Colonic mucosa (tissue), 4 donors: ENCODE results near the gene SHISA5. TPM values are rescaled to one million over a fixed set of nuclear protein-coding genes. Genes with fewer than 3 reads are reported as not detected.
A peak's percentile ranks its signal among the peaks of the same experiment; 100 is the strongest.
"Not testable (repeated sequence)": the region's sequence is repeated elsewhere in the genome, so short reads cannot be mapped to it uniquely, and the experiment has no call there.

Experiments used
- DNase-seq: peaks from one replicate; pipeline ENCODE4 v3.0.0-alpha.2; 2020
- H3K27ac ChIP-seq: fragments of 200-600 bp; one replicate; pipeline ENCODE4 v1.8.0; 2021
- H3K27me3 ChIP-seq: fragments of 200-600 bp; one replicate; pipeline ENCODE4 v1.8.0; 2021
- H3K36me3 ChIP-seq: fragments of 200-600 bp; one replicate; pipeline ENCODE4 v1.8.0; 2021
- H3K4me1 ChIP-seq: fragments of 200-600 bp; one replicate; pipeline ENCODE4 v1.8.0; 2021; ENCODE audit warnings: mild to moderate bottlenecking
- H3K4me3 ChIP-seq: fragments of 200-600 bp; one replicate; pipeline ENCODE4 v1.8.0; 2021
- H3K9ac ChIP-seq, 2 donors: one replicate each; pipeline ENCODE4 v1.7.0; 2013; ENCODE audit warnings: control low read depth in 2 of 2, low read depth in 2 of 2, low read length in 2 of 2
- H3K9me3 ChIP-seq: fragments of 200-600 bp; one replicate; pipeline ENCODE4 v1.8.0; 2021
- intact Hi-C: fragments of 100-400 bp; cut with DNase I; formaldehyde crosslinking; loops from one replicate; pipeline ENCODE4 v1.14.1; 2022
- total RNA-seq, 2 donors: library from RNA; stranded (reverse); fragmentation: NEBNext Ultra II Directional in 1 of 2; extraction: Animal tissue kit (Norgen Biotek cat#: 25700) in 1 of 2; gene quantifications; one replicate each; pipeline ENCODE4 v1.2.1, GENCODE V29; 2021
- TF ChIP-seq, protein P1 (sequence below): fragments of 200-600 bp; IDR thresholded peaks from one replicate; pipeline ENCODE4 v1.8.0; 2022; ENCODE audit warnings: antibody characterized with exemption, mild to moderate bottlenecking
- donor health status: healthy.
- donor health status: DM: no; HTN: no; CAD: no.
- donor health status: DM: no; HTN: no; CAD: no.

Gene SHISA5
- total RNA-seq, 2 donors from 2014 or later = 115 to 123 TPM

GRCh38 chr3:48466386-48467109 lies 37.4 kb downstream of the SHISA5 start:
- no peaks in the 10 kb centered on the region for H3K27me3 ChIP-seq
- no peaks in the 10 kb centered on the region for H3K9me3 ChIP-seq
- H3K9ac ChIP-seq = peak overlapping the region; percentile 88 to 97
- intact Hi-C loops = loop anchor here (5.0 to 10.0 kb wide), 2 partner anchors 36 to 168 kb away; partner anchors contain the start of genes SHISA5 and SLC26A6
- no peak for DNase-seq
- peak overlapping the region; percentile 54 for H3K4me3 ChIP-seq
- H3K27ac ChIP-seq = peak overlapping the region; percentile 94
- peaks cover 31% of the 10 kb centered on the region for H3K4me1 ChIP-seq
- TF ChIP-seq, protein P1, sequence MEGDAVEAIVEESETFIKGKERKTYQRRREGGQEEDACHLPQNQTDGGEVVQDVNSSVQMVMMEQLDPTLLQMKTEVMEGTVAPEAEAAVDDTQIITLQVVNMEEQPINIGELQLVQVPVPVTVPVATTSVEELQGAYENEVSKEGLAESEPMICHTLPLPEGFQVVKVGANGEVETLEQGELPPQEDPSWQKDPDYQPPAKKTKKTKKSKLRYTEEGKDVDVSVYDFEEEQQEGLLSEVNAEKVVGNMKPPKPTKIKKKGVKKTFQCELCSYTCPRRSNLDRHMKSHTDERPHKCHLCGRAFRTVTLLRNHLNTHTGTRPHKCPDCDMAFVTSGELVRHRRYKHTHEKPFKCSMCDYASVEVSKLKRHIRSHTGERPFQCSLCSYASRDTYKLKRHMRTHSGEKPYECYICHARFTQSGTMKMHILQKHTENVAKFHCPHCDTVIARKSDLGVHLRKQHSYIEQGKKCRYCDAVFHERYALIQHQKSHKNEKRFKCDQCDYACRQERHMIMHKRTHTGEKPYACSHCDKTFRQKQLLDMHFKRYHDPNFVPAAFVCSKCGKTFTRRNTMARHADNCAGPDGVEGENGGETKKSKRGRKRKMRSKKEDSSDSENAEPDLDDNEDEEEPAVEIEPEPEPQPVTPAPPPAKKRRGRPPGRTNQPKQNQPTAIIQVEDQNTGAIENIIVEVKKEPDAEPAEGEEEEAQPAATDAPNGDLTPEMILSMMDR = no peak
- no peaks in the 10 kb centered on the region for H3K36me3 ChIP-seq

DNA sequence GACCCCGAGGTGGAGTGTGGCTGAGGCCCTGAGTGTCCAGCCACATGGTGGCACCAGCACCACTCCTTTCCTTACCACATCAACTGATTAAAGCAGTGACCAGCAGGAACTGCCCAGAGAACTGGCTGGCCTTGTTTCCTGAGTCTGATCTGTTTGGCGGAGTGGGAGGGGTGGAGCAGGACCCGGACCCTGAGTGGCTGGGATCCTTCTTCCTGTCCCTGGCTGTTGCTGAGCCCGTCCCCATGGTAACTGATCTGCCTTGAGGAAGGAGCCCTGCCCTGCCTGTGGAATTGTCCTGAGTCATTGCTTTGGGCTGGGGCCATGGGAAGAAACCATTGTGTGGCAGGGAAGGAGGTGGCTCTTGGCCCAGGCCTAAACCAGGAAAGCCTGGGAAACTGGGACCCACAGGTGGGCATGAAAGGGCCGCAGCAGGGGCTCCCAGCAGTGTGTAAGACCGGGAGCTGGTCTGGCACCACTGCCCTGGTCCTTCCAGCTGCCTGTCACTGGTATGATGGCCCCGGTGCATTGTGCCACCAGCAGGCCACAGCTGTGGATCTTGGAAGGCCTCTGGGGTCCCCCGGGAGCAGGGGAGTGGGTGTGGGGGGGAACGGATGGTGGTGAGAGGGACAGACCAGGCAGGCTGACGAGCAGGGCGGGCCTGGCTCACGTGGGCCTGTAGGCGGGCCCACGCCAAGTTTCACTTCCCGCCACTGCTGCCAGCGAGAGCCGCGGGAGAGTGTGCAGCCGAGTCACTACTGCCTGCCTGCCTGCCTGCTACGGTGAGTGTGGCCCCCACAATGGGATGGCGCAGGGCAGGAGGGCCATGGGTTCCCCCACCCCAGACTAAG lies 38.2 kb downstream of the SHISA5 start:
- H3K4me3 ChIP-seq = peak overlapping the region; percentile 54
- peak; percentile 97 for DNase-seq
- peak overlapping the region; percentile 94 for H3K27ac ChIP-seq
- intact Hi-C loops = loop anchor here (2.0 to 10.0 kb wide), 3 partner anchors 37 to 169 kb away; partner anchors contain the start of genes SHISA5 and SLC26A6
- peak overlapping the region; percentile 88 to 97 for H3K9ac ChIP-seq
- no peaks in the 10 kb centered on the region for H3K36me3 ChIP-seq
- no peaks in the 10 kb centered on the region for H3K9me3 ChIP-seq
- peaks cover 31% of the 10 kb centered on the region for H3K4me1 ChIP-seq
- TF ChIP-seq, protein P1 = peak; percentile 53
- no peaks in the 10 kb centered on the region for H3K27me3 ChIP-seq

DNA sequence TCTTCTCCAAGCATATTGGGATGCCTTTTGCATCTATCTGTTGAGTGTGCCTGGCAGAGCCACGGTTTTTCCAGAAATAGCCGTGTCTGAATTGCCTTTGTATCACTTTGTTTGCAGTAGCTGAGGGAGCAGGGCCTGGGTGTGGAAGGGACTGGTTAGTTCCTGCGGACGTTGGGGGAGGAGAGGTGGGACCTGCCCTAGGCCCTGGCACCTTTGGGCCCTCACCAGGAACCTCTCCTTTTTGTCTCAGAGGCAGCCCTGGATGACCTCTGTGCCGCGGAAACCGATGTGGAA lies 38.8 kb downstream of the SHISA5 start:
- H3K27me3 ChIP-seq = no peaks in the 10 kb centered on the region
- H3K36me3 ChIP-seq = no peaks in the 10 kb centered on the region
- intact Hi-C loops = loop anchor here (2.0 to 10.0 kb wide), 3 partner anchors 37 to 170 kb away; partner anchors contain the start of genes SHISA5 and SLC26A6
- TF ChIP-seq, protein P1 = no peak
- DNase-seq = no peak
- no peak overlapping the region for H3K4me3 ChIP-seq
- no peaks in the 10 kb centered on the region for H3K9me3 ChIP-seq
- peak overlapping the region; percentile 88 to 95 for H3K9ac ChIP-seq
- H3K27ac ChIP-seq = peak overlapping the region; percentile 94
- peaks cover 28% of the 10 kb centered on the region for H3K4me1 ChIP-seq

GRCh38 chr3:48464713-48465221 lies 39.2 kb downstream of the SHISA5 start:
- Histone ChIP-seq H3K36me3 (peaks cover under 1% of the 10 kb centered on the region), H3K27ac (peak overlapping the region; percentile 94), H3K27me3 (no peaks in the 10 kb centered on the region), H3K4me1 (peaks cover 24% of the 10 kb centered on the region), H3K4me3 (no peak overlapping the region), H3K9ac (peak overlapping the region; percentile 88 to 95), H3K9me3 (no peaks in the 10 kb centered on the region)
- intact Hi-C loops = loop anchor here (2.0 to 10.0 kb wide), 3 partner anchors 38 to 170 kb away; partner anchors contain the start of genes SHISA5 and SLC26A6
- TF ChIP-seq, protein P1 = no peak
- no peak for DNase-seq

DNA sequence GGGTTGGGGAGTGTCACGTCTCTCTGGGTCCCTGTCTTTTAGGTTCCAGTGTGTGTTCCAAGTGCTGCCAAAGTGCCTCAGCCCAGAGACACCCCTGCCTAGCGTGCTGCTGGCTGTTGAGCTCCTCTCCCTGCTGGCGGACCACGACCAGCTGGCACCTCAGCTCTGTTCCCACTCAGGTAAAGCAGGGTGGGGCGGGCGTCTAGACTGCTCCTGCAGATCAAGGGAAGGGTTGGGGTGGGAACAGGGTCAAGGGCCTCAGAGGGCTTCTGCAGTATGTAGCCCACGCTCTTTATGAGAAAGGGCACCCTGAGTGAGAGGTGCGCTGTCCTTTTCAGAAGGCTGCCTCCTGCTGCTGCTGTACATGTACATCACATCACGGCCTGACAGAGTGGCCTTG lies 40.3 kb downstream of the SHISA5 start:
- Histone ChIP-seq H3K27ac (no peak overlapping the region), H3K27me3 (no peaks in the 10 kb centered on the region), H3K4me1 (peaks cover 20% of the 10 kb centered on the region), H3K36me3 (peaks cover 5% of the 10 kb centered on the region), H3K9me3 (no peaks in the 10 kb centered on the region), H3K9ac (no peak overlapping the region), H3K4me3 (no peak overlapping the region)
- TF ChIP-seq, protein P1 = no peak
- intact Hi-C loops = loop anchor here (2.0 to 10.0 kb wide), 2 partner anchors 85 to 171 kb away; partner anchors contain the start of gene SLC26A6
- no peak for DNase-seq

- not testable (repeated sequence) for H3K9me3 ChIP-seq
Observed at GRCh38 chr3:48461767-48462166, 42.2 kb downstream of the SHISA5 start.

More at GRCh38 chr3:48461767-48462166, 42.2 kb downstream of the SHISA5 start:
- H3K4me3 ChIP-seq, H3K27ac ChIP-seq, H3K36me3 ChIP-seq, H3K9ac ChIP-seq, H3K27me3 ChIP-seq, H3K4me1 ChIP-seq, DNase-seq: not testable (repeated sequence)
- intact Hi-C loops = loop anchor here (10.0 kb wide), 1 partner anchor 173 kb away; the partner anchor contains the start of gene SLC26A6
